GM10847 (cell line): ENCODE results near the gene WDR6.

Experiments
- POLR2A ChIP-seq: IDR thresholded peaks from 2 replicates; pipeline ENCODE4 v1.6.1; 2011; ENCODE audit not compliant: insufficient read length; ENCODE audit errors: extremely low read depth

WDR6 gene

DNA sequence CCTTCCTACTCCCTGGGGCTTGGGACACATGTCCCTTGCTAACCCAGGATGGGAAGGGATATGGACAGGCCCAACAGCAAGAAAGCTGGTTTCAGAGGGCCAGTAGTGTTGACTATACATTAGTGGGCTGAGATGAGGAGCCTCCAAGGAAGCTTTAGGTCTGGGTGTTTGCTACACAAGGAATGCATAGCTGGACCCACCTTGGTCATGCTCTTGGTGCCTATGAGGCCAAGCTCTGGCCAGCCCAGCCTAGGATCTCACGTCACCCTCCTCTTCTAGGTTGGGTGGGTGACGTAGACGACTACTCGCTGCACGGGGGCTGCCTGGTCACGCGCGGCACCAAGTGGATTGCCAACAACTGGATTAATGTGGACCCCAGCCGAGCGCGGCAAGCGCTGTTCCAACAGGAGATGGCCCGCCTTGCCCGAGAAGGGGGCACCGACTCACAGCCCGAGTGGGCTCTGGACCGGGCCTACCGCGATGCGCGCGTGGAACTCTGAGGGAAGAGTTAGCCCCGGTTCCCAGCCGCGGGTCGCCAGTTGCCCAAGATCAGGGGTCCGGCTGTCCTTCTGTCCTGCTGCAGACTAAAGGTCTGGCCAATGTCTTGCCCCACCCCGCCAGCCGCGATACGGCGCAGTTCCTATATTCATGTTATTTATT lies 653 bp upstream of the WDR6 start:
- no peak for TF ChIP-seq POLR2A

DNA sequence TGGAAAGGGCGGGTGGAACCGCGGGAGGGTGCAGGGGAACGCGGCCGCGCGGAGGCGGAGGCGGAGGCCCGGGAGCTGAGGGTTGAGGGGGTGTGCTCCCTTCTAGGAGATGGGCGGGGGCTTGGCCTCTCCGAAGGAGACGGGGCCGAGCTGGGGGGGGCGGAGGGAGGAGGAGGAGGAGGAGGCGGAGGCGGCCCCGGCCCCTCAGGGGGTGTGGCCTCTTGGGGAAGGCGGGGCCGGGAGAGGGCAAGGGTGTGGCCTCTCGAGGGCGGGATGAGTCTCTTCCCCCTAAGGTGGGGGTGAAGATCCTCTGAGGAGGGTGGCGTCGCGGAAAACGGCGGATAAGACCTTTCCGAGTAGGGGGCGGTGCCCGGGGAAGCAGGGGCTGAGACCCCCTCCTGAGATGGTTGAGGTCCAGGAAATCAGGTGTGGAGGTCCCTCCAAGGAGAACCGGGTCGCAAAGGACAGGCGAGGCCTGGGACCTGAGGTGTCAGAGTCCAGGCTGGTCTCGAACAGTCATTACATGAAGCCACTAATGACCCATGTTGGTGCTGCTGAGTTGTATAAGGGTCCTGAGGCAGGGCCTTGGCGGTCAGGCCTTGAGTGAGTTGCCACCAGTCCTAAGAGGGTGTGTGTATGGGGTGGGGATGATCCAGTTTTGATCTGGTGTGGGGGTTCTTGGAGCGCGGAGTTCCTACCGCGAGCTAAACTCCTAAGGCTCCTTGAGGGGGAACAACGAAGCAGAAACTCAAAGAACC lies 759 bp downstream of the WDR6 start:
- no peak for TF ChIP-seq POLR2A

DNA sequence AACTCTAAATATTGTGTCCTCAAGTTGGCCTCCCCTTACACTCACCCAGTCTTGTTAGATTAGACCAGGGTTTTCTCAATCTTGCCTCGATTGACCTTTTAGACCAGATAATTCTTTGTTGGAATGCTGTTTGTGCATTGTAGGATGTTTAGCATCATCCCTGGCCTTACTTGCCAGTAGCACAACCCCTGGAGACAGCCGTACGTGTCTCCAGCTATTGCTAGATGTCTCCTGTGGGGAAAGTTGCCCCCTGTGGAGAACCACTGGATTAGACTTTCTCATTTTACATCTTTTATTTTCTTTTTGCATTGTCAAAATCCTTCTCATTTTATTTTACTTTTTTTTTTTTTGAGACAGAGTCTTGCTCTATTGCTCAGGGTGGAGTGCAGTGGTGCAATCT lies 2.2 kb downstream of the WDR6 start:
- TF ChIP-seq POLR2A = no peak

- TF ChIP-seq POLR2A = no peak
Measured at GRCh38 chr3:49012441-49013017, 5.3 kb downstream of the WDR6 start.

DNA sequence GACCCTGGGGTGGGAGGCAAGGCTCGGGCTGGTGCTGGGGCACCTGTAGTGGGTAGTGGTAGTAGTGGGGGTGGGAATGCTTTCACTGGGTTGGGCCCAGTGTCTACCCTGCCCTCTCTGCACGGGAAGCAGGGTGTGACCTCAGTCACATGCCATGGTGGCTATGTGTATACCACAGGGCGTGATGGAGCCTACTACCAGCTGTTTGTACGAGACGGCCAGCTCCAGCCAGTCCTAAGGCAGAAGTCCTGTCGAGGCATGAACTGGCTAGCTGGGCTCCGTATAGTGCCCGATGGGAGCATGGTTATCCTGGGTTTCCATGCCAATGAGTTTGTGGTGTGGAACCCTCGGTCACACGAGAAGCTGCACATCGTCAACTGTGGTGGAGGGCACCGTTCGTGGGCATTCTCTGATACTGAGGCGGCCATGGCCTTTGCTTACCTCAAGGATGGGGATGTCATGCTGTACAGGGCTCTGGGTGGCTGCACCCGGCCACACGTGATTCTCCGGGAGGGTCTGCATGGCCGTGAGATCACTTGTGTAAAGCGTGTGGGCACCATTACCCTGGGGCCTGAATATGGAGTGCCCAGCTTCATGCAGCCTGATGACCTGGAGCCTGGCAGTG lies 6.0 kb downstream of the WDR6 start:
- TF ChIP-seq POLR2A = no peak

- no peak for TF ChIP-seq POLR2A
Measured at GRCh38 chr3:49013738-49014660, 6.8 kb downstream of the WDR6 start.

DNA sequence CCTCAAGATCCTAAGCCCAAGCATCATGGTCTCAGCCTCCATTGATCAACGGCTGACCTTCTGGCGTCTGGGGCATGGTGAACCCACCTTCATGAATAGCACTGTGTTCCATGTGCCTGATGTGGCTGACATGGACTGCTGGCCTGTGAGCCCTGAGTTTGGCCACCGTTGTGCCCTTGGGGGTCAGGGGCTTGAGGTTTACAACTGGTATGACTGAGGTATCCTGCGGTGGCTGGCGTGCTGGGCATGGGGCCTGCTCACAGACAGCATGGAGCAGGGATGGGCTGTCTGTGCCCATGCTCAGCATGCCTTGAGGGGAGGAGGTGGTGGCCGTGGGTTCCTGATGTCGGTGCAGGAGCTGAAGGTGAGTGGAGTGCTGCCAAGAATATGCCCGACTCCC lies 7.9 kb downstream of the WDR6 start:
- TF ChIP-seq POLR2A = no peak

- TF ChIP-seq POLR2A = no peak
Measured at GRCh38 chr3:49015765-49016164, 8.6 kb downstream of the WDR6 start.

DNA sequence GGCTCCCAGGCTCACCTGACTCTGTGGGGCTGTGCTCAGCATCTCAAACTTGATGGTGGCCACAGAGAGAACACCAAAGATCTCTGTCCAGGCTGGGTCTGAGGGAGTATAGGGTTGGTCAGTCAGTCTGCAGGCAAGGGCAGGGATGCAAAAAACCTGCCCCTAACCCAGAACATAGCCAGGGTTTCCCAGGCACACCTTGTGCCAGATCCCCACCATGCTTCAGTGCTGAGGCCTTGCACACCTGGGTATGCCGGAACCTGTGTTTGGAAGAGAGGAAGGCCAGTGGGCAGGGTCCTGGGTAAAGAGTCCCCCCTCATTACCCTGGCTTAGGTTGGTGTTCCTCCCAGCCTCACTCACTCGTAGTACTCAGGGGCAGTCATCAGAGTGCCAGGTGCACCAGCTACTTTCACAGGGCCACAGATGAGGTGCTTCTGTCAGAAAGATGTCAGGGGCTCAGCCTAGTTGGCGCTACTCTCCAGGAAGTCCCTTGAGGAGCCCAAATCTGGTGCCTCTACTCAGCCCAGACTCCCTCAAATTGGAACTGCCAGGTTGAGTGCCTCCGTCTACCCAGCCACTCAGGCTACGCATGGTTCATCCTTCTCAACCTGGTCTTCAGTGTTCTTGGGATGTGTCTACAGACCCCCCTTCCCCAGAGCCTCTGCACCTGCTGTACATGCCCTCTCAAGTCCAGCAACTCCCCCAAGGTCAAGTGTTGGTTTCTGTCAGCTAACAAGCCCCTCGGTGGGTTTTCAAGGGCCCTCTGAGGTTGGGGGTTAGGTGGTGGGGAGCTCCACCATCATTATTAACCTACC lies 9.4 kb downstream of the WDR6 start:
- no peak for TF ChIP-seq POLR2A

DNA sequence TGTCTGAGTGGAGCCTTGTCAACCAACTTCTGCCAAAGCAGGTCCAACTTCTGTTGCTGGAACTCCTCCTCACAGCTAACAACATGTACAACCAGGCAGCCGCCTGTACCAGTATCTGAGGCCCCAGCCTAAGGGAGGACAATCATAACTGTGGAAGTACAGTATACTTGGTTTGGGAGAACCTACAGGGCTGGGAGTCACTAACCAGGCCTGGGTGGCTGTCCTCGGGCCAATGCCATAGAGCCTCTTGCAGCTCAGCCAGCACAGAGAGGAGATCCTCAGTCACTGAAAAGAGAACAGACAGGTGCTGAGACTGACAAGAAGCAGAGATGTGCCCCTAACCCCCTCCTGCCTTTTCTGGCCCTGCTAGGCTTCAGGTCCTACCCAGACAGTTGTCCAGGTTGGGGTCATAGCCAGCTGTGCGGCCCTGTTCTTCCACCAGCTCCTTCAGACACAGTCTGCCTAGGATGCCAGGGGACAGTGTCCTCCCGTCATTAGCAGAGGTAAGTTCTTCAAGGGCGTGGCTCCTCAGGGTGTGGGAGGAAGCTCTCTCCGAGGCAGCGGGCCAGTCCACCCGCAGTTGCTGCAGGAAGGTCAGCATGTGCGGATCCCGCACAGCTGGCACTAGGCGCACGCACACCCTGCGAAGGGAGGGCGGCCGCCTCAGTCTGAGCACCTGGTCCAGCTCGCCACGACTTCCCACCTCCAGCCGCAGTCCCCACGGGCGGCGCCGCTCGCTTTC lies 10.2 kb downstream of the WDR6 start:
- TF ChIP-seq POLR2A = no peak

DNA sequence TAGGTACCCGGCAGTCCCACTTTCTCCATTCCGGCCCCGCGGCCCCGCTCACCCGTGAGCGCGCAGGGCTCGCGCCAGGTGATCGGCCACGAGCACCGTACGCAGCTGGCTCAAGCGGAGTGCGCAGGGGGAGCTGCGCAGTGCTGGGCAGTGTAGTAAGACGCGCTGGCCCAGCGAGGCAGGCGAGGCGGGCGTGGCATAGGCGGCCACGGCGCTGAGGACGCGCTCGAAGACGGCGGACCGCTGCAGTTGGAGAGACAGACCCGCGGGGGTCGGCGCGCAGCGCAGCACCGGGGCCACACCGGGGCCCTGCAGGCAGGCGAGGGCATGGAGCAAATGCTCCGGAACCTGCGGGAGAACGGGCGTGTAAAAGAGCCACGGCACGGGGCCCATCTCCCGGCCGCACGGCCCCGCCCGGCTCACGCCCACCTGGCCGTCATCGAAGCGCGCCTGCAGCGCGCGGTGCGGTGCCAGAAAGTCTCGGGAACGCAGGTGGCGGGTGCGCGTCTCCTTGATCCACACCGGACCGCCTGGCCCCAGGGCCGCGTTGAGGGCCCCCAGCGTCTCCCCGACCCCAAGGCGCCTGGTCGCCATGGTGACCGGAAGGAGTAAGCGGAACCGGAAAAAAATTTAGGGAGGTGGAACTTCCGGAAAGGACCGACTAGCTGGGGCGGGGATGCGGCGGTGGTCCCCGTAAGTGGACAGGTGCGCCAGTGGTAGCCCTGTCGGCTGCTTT lies 10.9 kb downstream of the WDR6 start, which contains the start of gene DALRD3:
Gene DALRD3 (minus strand): TSS at position 610 of the 736 bp plus-strand sequence. CDS start 16 bp downstream, at position 594.
- TF ChIP-seq POLR2A = no peak

GRCh38 chr3:49018707-49019006 lies 11.5 kb downstream of the WDR6 start:
- TF ChIP-seq POLR2A = no peak

GRCh38 chr3:49019941-49020329 lies 12.7 kb downstream of the WDR6 start:
- TF ChIP-seq POLR2A = no peak
